Gastrocnemius medialis (tissue), 4 donors: Measurements from ENCODE around the gene NADSYN1.

Experiments used
- CTCF ChIP-seq, 5 experiments: fragments of 450-650 bp in 3 of 5; fragments of 200-600 bp in 2 of 5; sonication (generic) in 2 of 5; IDR thresholded peaks in 4 of 5; conservative IDR thresholded peaks in 1 of 5; 1 replicate in 4 of 5; 2 replicates in 1 of 5; pipeline ENCODE4 v1.5.1; 2016 to 2019; ENCODE audit warnings: antibody characterized with exemption in 5 of 5, mild to moderate bottlenecking in 3 of 5, moderate library complexity in 3 of 5
- POLR2A ChIP-seq, 2 donors: fragments of 450-650 bp; IDR thresholded peaks; one replicate each; pipeline ENCODE4 v1.6.1; 2017; ENCODE audit warnings: antibody characterized with exemption in 2 of 2, mild to moderate bottlenecking in 2 of 2, moderate library complexity in 2 of 2

DNA sequence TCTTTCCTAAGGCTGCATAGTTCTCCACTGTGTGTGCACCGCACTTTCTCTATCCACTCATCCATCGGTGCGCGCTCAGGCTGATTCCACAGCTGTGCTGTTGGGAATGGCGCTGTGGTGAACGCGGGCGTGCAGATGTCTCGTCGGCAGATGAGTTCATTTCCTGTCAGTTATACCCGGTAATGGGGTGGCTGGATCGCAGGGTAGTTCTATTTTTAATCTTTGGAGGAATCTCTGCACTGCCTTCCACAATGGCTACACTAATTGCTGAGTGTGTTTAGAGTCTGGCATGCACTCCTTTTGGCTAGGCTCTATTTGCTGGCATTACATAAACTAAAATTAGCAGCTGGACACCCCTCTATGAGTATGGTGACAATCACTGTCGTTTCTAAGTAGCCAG is 46.1 kb downstream of the NADSYN1 start:
- TF ChIP-seq CTCF (IDR thresholded peaks at IDR 0.05 in 4 of 5, conservative IDR thresholded peaks at IDR 0.05 in 1 of 5) (no peak), POLR2A (IDR thresholded peaks at IDR 0.05) (no peak)
